Liver (tissue), 9 donors: ENCODE data around the gene LDLRAD4. TPM values are rescaled to one million over a fixed set of nuclear protein-coding genes. Genes with fewer than 3 reads are reported as not detected.

Experiments used
- DNase-seq: peaks from one replicate; pipeline ENCODE4 v3.0.0-alpha.2; 2017; ENCODE audit warnings: low spot score
- H3K27ac ChIP-seq, 2 donors: one replicate each; pipeline ENCODE4 v1.7.0; 2013; ENCODE audit warnings: inconsistent platforms in 2 of 2, low read length in 2 of 2, control low read depth in 1 of 2, low read depth in 1 of 2, mild to moderate bottlenecking in 1 of 2
- H3K27me3 ChIP-seq, 4 donors: one replicate each; pipeline versions ENCODE4 v1.6.1 to v1.7.0; 2013; ENCODE audit warnings: low read length in 3 of 4, inconsistent platforms in 1 of 4, mild to moderate bottlenecking in 1 of 4, moderate library complexity in 1 of 4; ENCODE audit not compliant: control insufficient read depth in 4 of 4, insufficient read depth in 4 of 4
- H3K36me3 ChIP-seq, 4 donors: one replicate each; pipeline versions ENCODE4 v1.6.1 to v1.7.0; 2013; ENCODE audit warnings: low read length in 3 of 4, mild to moderate bottlenecking in 3 of 4, low read depth in 1 of 4, moderate library complexity in 1 of 4; ENCODE audit not compliant: control insufficient read depth in 4 of 4, insufficient read depth in 3 of 4
- H3K4me1 ChIP-seq, 4 donors: one replicate each; pipeline versions ENCODE4 v1.6.1 to v1.7.0; 2013; ENCODE audit warnings: low read length in 3 of 4, mild to moderate bottlenecking in 3 of 4, moderate library complexity in 1 of 4; ENCODE audit not compliant: control insufficient read depth in 4 of 4, insufficient read depth in 4 of 4
- H3K4me3 ChIP-seq, 3 donors: one replicate each; pipeline versions ENCODE4 v1.6.1 to v1.7.0; 2013; ENCODE audit warnings: low read length in 3 of 3, control low read depth in 1 of 3, low read depth in 1 of 3, mild to moderate bottlenecking in 1 of 3
- H3K9ac ChIP-seq, 2 donors: one replicate each; pipeline ENCODE4 v1.7.0; 2013; ENCODE audit warnings: low read length in 2 of 2, mild to moderate bottlenecking in 2 of 2, moderate library complexity in 2 of 2, control low read depth in 1 of 2, low read depth in 1 of 2
- H3K9me3 ChIP-seq, 4 donors: one replicate each; pipeline versions ENCODE4 v1.6.1 to v1.7.0; 2013; ENCODE audit warnings: low read length in 3 of 4; ENCODE audit not compliant: control insufficient read depth in 4 of 4
- ATF3 ChIP-seq: IDR thresholded peaks from 2 replicates; pipeline ENCODE4 v1.6.1; 2016; ENCODE audit warnings: antibody characterized with exemption
- CTCF ChIP-seq: fragments of 150-350 bp; IDR thresholded peaks from 2 replicates; pipeline ENCODE4 v1.5.1; 2017; ENCODE audit warnings: improper control_type of control experiment, low read depth, low read length; ENCODE audit not compliant: missing input control
- FOXA1 ChIP-seq: IDR thresholded peaks from 2 replicates; pipeline ENCODE4 v1.6.1; 2016; ENCODE audit warnings: antibody characterized with exemption
- FOXA2 ChIP-seq: IDR thresholded peaks from 2 replicates; pipeline ENCODE4 v1.6.1; 2016; ENCODE audit warnings: antibody characterized with exemption
- HNF4A ChIP-seq, 2 donors: conservative IDR thresholded peaks; 2 replicates each; pipeline ENCODE4 v1.6.1; 2016; ENCODE audit warnings: antibody characterized with exemption in 2 of 2, mild to moderate bottlenecking in 2 of 2
- NR2F2 ChIP-seq: IDR thresholded peaks from 2 replicates; pipeline ENCODE4 v1.6.1; 2016; ENCODE audit warnings: antibody characterized with exemption
- RAD21 ChIP-seq, 2 donors: IDR thresholded peaks; 2 replicates each; pipeline ENCODE4 v1.6.1; 2016; ENCODE audit warnings: antibody characterized with exemption in 2 of 2, mild to moderate bottlenecking in 2 of 2
- REST ChIP-seq: IDR thresholded peaks from 2 replicates; pipeline ENCODE4 v1.6.1; 2016; ENCODE audit warnings: antibody characterized with exemption, mild to moderate bottlenecking
- RXRA ChIP-seq, 2 donors: IDR thresholded peaks; 2 replicates each; pipeline ENCODE4 v1.6.1; 2017 to 2018; ENCODE audit warnings: antibody characterized with exemption in 2 of 2, mild to moderate bottlenecking in 1 of 2
- SP1 ChIP-seq: IDR thresholded peaks from 2 replicates; pipeline ENCODE4 v1.6.1; 2018; ENCODE audit warnings: antibody characterized with exemption, mild to moderate bottlenecking
- WGBS: extraction: QIAGEN DNeasy Blood & Tissue Kit; methylation state at CpG from one replicate; pipeline ENCODE4 v1.1.7; 2013; 5-methylcytosine and 5-hydroxymethylcytosine counted together
- polyA plus RNA-seq, 2 donors: library from polyadenylated mRNA; stranded (reverse) in 1 of 2; unstranded in 1 of 2; fragments of 200-250 nt in 1 of 2; fragments of >200 nt in 1 of 2; fragmentation: Nextera tagmentation in 1 of 2; extraction: Ambion mirVana in 1 of 2; gene quantifications; one replicate each; pipeline versions ENCODE4 v1.2.1 to v1.2.3, GENCODE V29; 2013 to 2015
- total RNA-seq, 2 donors: library from RNA; depleted of rRNA; stranded (reverse); fragments of >200 nt; gene quantifications; one replicate each; pipeline ENCODE4 v1.2.3, GENCODE V29; 2014
- donor health status: healthy.
- donor health status: healthy.
- donor health status: healthy.
- donor health status: healthy.
- donor health status: healthy.

The LDLRAD4 gene
- total and polyA plus RNA-seq, 4 donors = 4.8 to 41.7 (median 12.7) TPM

- WGBS = 80% methylated on average over 23 of the region's 23 CpGs
- H3K4me3 ChIP-seq = no peak overlapping the region
- H3K27me3 ChIP-seq = no peaks in the 10 kb centered on the region
- H3K27ac ChIP-seq = no peak overlapping the region
- no peak for DNase-seq
- no peak for TF ChIP-seq RXRA (IDR thresholded peaks at IDR 0.05)
- peak; percentile 43 to 61 for TF ChIP-seq HNF4A (conservative IDR thresholded peaks at IDR 0.05)
- H3K9me3 ChIP-seq = no peaks in the 10 kb centered on the region
- H3K9ac ChIP-seq = no peak overlapping the region
- H3K4me1 ChIP-seq = peaks cover 0 to 4% (median 0%) of the 10 kb centered on the region in 4 donors
- peaks cover 0 to 11% (median 11%) of the 10 kb centered on the region in 4 donors for H3K36me3 ChIP-seq
Measured at GRCh38 chr18:13649397-13650390, 431.1 kb downstream of the LDLRAD4 start.

GRCh38 chr18:13653746-13654433, 435.3 kb downstream of the LDLRAD4 start:
- no peak for TF ChIP-seq ATF3
- TF ChIP-seq REST = no peak
- TF ChIP-seq SP1 = no peak
- TF ChIP-seq CTCF = no peak
- TF ChIP-seq RAD21 (IDR thresholded peaks at IDR 0.05) = no peak
- TF ChIP-seq FOXA2 = no peak
- TF ChIP-seq NR2F2 = no peak
- no peak for TF ChIP-seq FOXA1
- WGBS = 77% methylated on average over 13 of the region's 13 CpGs
- no peaks in the 10 kb centered on the region for H3K9me3 ChIP-seq
- no peaks in the 10 kb centered on the region for H3K27me3 ChIP-seq
- no peaks in the 10 kb centered on the region for H3K36me3 ChIP-seq
- H3K9ac ChIP-seq = no peak overlapping the region
- peaks cover 0 to 4% (median 0%) of the 10 kb centered on the region in 4 donors for H3K4me1 ChIP-seq
- H3K4me3 ChIP-seq = no peak overlapping the region
- no peak overlapping the region for H3K27ac ChIP-seq
- no peak for DNase-seq
